MCF 10A (cell line): ENCODE results near the gene TOLLIP. TPM values are rescaled to one million over a fixed set of nuclear protein-coding genes. Genes with fewer than 3 reads are reported as not detected.

ENCODE experiments used
- BruUV-seq: library from RNA; stranded (reverse); fragments of 400-500 nt; replicated peaks from 2 replicates; lab custom pipeline; 2021; lab: Mats Ljungman, UMichigan
- CTCF ChIA-PET: fragments of 300-600 bp; sonication (Branson Sonifier 250); formaldehyde crosslinking; extraction: SDS; loops from one replicate; lab custom pipeline; 2021; ENCODE audit warnings: antibody characterized with exemption, inconsistent platforms; lab: Yijun Ruan, JAX
- POLR2A ChIA-PET: fragments of 300-600, 350-650 bp; sonication (Branson Sonifier 250); formaldehyde crosslinking; extraction: SDS; loops from one replicate; lab custom pipeline; 2020; ENCODE audit warnings: antibody characterized with exemption, inconsistent platforms; lab: Yijun Ruan, JAX
- DNase-seq: peaks from one replicate; pipeline ENCODE4 v3.0.0-alpha.2; 2018; ENCODE audit not compliant: unreplicated experiment
- H3K27ac Mint-ChIP-seq: one replicate; pipeline ENCODE4 v1.8.0; 2022; ENCODE audit warnings: mild to moderate bottlenecking, low read depth, mixed read lengths; ENCODE audit not compliant: unreplicated experiment
- H3K27me3 Mint-ChIP-seq: one replicate; pipeline ENCODE4 v1.8.0; 2022; ENCODE audit warnings: mixed read lengths; ENCODE audit not compliant: insufficient read depth, unreplicated experiment
- H3K36me3 Mint-ChIP-seq: one replicate; pipeline ENCODE4 v1.8.0; 2022; ENCODE audit warnings: mild to moderate bottlenecking, moderate library complexity, mixed read lengths; ENCODE audit not compliant: insufficient read depth, unreplicated experiment
- H3K4me1 Mint-ChIP-seq: one replicate; pipeline ENCODE4 v1.8.0; 2022; ENCODE audit warnings: mixed read lengths; ENCODE audit not compliant: insufficient read depth, unreplicated experiment
- H3K4me3 Mint-ChIP-seq: one replicate; pipeline ENCODE4 v1.8.0; 2022; ENCODE audit warnings: mild to moderate bottlenecking, moderate library complexity, mixed read lengths; ENCODE audit not compliant: unreplicated experiment
- H3K9me3 Mint-ChIP-seq: one replicate; pipeline ENCODE4 v1.8.0; 2022; ENCODE audit warnings: mixed read lengths; ENCODE audit not compliant: unreplicated experiment
- intact Hi-C: fragments of 100-400 bp; cut with micrococcal nuclease; formaldehyde crosslinking; loops from 2 replicates; pipeline ENCODE4 v1.14.1; 2022
- total RNA-seq: library from RNA; stranded (reverse); gene quantifications from 2 replicates; pipeline ENCODE4 v1.2.3, GENCODE V29; 2022
- TF ChIP-seq, protein P1 (sequence below): fragments of 200-600 bp; IDR thresholded peaks from one replicate; pipeline ENCODE4 v1.8.0; 2022; ENCODE audit warnings: antibody characterized with exemption, mild to moderate bottlenecking; ENCODE audit not compliant: unreplicated experiment

TOLLIP gene
- total RNA-seq, 1 experiment from 2014 or later: 58.8 TPM

DNA sequence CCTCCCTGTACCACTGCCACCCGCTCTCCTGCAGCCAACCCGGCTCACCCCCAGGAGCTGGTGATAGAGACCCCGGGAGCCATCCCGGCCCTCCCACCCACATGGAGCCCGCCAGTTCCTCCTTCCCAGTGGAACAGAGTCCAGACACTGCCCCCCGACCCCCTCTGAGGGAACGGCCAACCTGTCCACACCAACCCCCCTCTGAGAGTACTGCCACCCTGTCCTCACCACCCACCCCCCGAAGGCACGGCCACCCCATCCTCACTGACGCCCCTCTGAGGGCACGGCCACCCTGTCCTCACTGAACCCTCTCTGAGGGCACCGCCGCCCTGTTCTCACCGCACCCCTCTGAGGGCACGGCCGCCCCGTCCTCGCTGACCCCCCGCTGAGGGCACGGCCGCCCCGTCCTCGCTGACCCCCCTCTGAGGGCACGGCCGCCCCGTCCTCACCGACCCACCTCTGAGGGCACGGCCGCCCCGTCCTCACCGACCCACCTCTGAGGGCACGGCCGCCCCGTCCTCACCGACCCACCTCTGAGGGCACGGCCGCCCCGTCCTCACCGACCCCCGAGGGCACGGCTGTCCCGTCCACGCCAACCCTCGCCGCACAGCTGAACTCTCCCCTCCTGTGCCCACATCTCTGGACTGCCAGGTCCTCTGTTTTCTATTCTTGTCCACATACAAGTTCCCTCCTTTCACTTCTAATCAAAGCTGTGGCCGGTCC lies 18.0 kb downstream of the TOLLIP start:
- Mint-ChIP-seq H3K27ac (peak overlapping the region; percentile 77), H3K4me3 (no peak overlapping the region), H3K9me3 (no peaks in the 10 kb centered on the region), H3K36me3 (peaks cover 39% of the 10 kb centered on the region), H3K27me3 (no peaks in the 10 kb centered on the region), H3K4me1 (no peaks in the 10 kb centered on the region)
- no peak for DNase-seq
- ChIA-PET POLR2A (no interaction called here), CTCF (no interaction called here)
- TF ChIP-seq, protein P1, sequence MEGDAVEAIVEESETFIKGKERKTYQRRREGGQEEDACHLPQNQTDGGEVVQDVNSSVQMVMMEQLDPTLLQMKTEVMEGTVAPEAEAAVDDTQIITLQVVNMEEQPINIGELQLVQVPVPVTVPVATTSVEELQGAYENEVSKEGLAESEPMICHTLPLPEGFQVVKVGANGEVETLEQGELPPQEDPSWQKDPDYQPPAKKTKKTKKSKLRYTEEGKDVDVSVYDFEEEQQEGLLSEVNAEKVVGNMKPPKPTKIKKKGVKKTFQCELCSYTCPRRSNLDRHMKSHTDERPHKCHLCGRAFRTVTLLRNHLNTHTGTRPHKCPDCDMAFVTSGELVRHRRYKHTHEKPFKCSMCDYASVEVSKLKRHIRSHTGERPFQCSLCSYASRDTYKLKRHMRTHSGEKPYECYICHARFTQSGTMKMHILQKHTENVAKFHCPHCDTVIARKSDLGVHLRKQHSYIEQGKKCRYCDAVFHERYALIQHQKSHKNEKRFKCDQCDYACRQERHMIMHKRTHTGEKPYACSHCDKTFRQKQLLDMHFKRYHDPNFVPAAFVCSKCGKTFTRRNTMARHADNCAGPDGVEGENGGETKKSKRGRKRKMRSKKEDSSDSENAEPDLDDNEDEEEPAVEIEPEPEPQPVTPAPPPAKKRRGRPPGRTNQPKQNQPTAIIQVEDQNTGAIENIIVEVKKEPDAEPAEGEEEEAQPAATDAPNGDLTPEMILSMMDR: no peak
- intact Hi-C loops: no loop called here
- BruUV-seq: no TSS peak

DNA sequence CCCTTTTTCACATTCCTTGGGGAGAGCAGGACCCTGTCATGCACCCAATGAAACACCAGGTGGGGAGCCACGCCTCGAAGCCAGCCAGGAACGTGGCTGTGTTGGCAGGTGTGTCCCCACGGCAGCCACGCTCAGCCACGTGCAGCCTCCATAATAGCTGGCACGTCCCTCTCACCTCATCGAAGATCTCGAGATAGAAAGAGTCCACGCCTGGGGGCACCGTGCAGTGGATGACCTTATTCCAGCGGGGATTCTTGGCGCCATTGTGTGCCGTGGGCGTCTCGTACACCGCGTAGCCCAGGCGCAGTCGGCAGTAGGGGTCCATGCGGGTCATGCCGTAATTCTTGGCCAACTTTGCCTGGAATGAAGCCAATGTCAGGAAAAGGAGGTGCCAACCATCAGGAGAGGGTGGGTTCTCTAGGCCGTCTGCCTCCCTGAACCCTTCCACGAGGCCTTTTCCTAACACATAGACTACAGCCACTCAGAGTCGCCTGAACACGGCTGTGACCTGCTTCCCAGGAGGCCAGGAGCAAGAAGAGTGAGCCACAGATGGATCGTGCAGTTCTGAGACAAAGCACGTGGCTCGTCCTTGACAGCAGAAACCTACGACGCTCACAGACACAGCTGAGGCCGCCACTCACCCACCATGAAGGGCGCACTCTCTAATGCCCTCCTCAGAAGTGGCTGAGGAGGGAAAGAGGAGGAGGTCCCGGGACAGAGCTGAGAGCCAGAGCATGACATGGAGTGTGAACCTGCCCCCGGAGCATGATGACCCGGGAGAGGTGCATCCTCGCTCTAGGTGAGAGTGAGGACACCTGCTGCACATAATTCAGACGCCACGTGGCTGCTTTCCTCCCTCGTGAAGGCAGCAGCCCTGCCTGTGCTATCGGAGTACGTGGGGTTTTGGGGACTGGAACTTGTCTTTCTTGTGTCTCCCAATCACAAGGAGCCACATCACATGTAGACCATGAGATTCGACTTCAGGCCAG lies 19.1 kb downstream of the TOLLIP start:
- H3K4me1 Mint-ChIP-seq: no peaks in the 10 kb centered on the region
- H3K36me3 Mint-ChIP-seq: peaks cover 50% of the 10 kb centered on the region
- CTCF ChIA-PET: no interaction called here
- intact Hi-C loops: no loop called here
- H3K4me3 Mint-ChIP-seq: no peak overlapping the region
- BruUV-seq: no TSS peak
- H3K9me3 Mint-ChIP-seq: no peaks in the 10 kb centered on the region
- H3K27me3 Mint-ChIP-seq: no peaks in the 10 kb centered on the region
- TF ChIP-seq, protein P1: no peak
- POLR2A ChIA-PET: no interaction called here
- no peak for DNase-seq
- no peak overlapping the region for H3K27ac Mint-ChIP-seq

DNA sequence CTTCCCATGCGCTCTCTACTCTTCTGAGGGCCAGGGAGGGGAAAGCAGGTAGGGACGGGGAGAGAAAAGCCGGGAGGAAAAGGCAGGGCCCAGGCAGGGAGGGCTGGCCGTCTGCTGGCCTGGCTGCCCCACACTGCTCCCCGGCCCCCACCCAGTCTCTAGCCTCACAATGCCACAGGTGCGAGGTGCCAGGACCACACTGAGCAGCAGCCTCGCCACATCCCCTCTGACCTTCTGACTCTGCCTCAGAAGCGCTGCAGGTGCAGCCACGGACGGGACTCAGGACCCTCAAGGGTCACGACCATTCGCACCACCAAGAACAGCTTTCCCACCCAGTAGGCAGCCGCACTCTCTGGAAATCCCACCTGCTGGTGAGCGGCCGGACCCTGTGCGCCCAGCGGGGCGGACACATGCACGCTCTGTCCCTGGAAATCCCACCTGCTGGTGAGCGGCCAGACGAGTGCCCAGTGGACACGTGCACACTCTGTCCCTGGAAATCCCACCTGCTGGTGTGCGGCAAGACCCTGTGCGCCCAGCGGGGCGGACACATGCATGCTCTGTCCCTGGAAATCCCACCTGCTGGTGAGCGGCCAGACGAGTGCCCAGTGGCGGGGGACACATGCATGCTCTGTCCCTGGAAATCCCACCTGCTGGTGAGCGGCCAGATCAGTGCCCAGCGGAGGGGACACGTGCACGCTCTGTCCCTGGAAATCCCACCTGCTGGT lies 20.1 kb downstream of the TOLLIP start:
- peaks cover 47% of the 10 kb centered on the region for H3K36me3 Mint-ChIP-seq
- no peaks in the 10 kb centered on the region for H3K9me3 Mint-ChIP-seq
- ChIA-PET CTCF (no interaction called here), POLR2A (no interaction called here)
- TF ChIP-seq, protein P1: no peak
- DNase-seq: no peak
- no peaks in the 10 kb centered on the region for H3K4me1 Mint-ChIP-seq
- intact Hi-C loops: no loop called here
- H3K27ac Mint-ChIP-seq: no peak overlapping the region
- H3K27me3 Mint-ChIP-seq: no peaks in the 10 kb centered on the region
- BruUV-seq: no TSS peak
- H3K4me3 Mint-ChIP-seq: no peak overlapping the region
